Dendritic cell treated with granulocyte-macrophage colony-stimulating factor and Interleukin-4, amounts not matched to agents 40 ng/mL and 50 ng/mL, for 4 days (primary cell): ENCODE data around the gene SKI.
"Not testable (repeated sequence)": the region's sequence is repeated elsewhere in the genome, so short reads cannot be mapped to it uniquely, and the experiment has no call there.

Source experiments
- H3K27ac Mint-ChIP-seq: one replicate; pipeline ENCODE4 v1.8.0; 2022; ENCODE audit warnings: mild to moderate bottlenecking, mixed read lengths
- H3K27me3 Mint-ChIP-seq: one replicate; pipeline ENCODE4 v1.8.0; 2022; ENCODE audit warnings: mild to moderate bottlenecking, mixed read lengths
- H3K36me3 Mint-ChIP-seq: one replicate; pipeline ENCODE4 v1.8.0; 2022; ENCODE audit warnings: low read depth, mixed read lengths
- H3K4me1 Mint-ChIP-seq: one replicate; pipeline ENCODE4 v1.8.0; 2022; ENCODE audit warnings: low read depth, mixed read lengths
- H3K4me3 Mint-ChIP-seq: one replicate; pipeline ENCODE4 v1.8.0; 2022; ENCODE audit warnings: mild to moderate bottlenecking, moderate library complexity, mixed read lengths
- H3K9me3 Mint-ChIP-seq: one replicate; pipeline ENCODE4 v1.8.0; 2022; ENCODE audit warnings: mixed read lengths
- intact Hi-C: fragments of 100-400 bp; cut with micrococcal nuclease; formaldehyde crosslinking; loops from one replicate; pipeline ENCODE4 v1.15.0; 2022

The SKI gene

GRCh38 chr1:2233997-2234761 lies 6.1 kb downstream of the SKI start:
- peak overlapping the region; percentile 82 for H3K27ac Mint-ChIP-seq
- H3K9me3 Mint-ChIP-seq: no peaks in the 10 kb centered on the region
- H3K27me3 Mint-ChIP-seq: no peaks in the 10 kb centered on the region
- intact Hi-C loops: loop anchor here (5.0 kb wide), 3 partner anchors 37 to 78 kb away; no protein-coding TSS in a partner anchor
- H3K4me3 Mint-ChIP-seq: peak overlapping the region; percentile 95
- peaks cover 92% of the 10 kb centered on the region for H3K36me3 Mint-ChIP-seq
- peaks cover 94% of the 10 kb centered on the region for H3K4me1 Mint-ChIP-seq

GRCh38 chr1:2234762-2235113 lies 6.6 kb downstream of the SKI start:
- Mint-ChIP-seq H3K27me3 (peaks cover 2% of the 10 kb centered on the region), H3K9me3 (no peaks in the 10 kb centered on the region), H3K36me3 (peaks cover 92% of the 10 kb centered on the region), H3K4me1 (peaks cover 94% of the 10 kb centered on the region), H3K27ac (peak overlapping the region; percentile 82), H3K4me3 (peak overlapping the region; percentile 95)
- intact Hi-C loops: loop anchor here (5.0 kb wide), 3 partner anchors 37 to 78 kb away; no protein-coding TSS in a partner anchor

- Mint-ChIP-seq H3K4me1 (peaks cover 98% of the 10 kb centered on the region), H3K36me3 (peaks cover 92% of the 10 kb centered on the region), H3K27ac (peak overlapping the region; percentile 82), H3K27me3 (peaks cover 2% of the 10 kb centered on the region), H3K9me3 (no peaks in the 10 kb centered on the region), H3K4me3 (peak overlapping the region; percentile 52)
- intact Hi-C loops: no loop called here
Measured at GRCh38 chr1:2235300-2235998, 7.3 kb downstream of the SKI start.

- H3K9me3 Mint-ChIP-seq: no peaks in the 10 kb centered on the region
- H3K27me3 Mint-ChIP-seq: peaks cover 2% of the 10 kb centered on the region
- H3K4me1 Mint-ChIP-seq: peaks cover 97% of the 10 kb centered on the region
- no peak overlapping the region for H3K4me3 Mint-ChIP-seq
- peaks cover 92% of the 10 kb centered on the region for H3K36me3 Mint-ChIP-seq
- no peak overlapping the region for H3K27ac Mint-ChIP-seq
- intact Hi-C loops: no loop called here
Measured at GRCh38 chr1:2236695-2237677, 8.9 kb downstream of the SKI start.

- Mint-ChIP-seq H3K27ac (no peak overlapping the region), H3K36me3 (peaks cover 92% of the 10 kb centered on the region), H3K4me3 (peak overlapping the region; percentile 15), H3K27me3 (peaks cover 2% of the 10 kb centered on the region), H3K9me3 (no peaks in the 10 kb centered on the region), H3K4me1 (peaks cover 97% of the 10 kb centered on the region)
- intact Hi-C loops: no loop called here
Measured at GRCh38 chr1:2237773-2238172, 9.7 kb downstream of the SKI start.

- peaks cover 2% of the 10 kb centered on the region for H3K27me3 Mint-ChIP-seq
- intact Hi-C loops: no loop called here
- H3K36me3 Mint-ChIP-seq: peaks cover 92% of the 10 kb centered on the region
- no peak overlapping the region for H3K4me3 Mint-ChIP-seq
- no peaks in the 10 kb centered on the region for H3K9me3 Mint-ChIP-seq
- H3K27ac Mint-ChIP-seq: no peak overlapping the region
- H3K4me1 Mint-ChIP-seq: peaks cover 97% of the 10 kb centered on the region
Measured at GRCh38 chr1:2238361-2239012, 10.4 kb downstream of the SKI start.

- intact Hi-C loops: no loop called here
- Mint-ChIP-seq H3K27ac (peak overlapping the region; percentile 52), H3K36me3 (peaks cover 92% of the 10 kb centered on the region), H3K4me3 (no peak overlapping the region), H3K27me3 (peaks cover 2% of the 10 kb centered on the region), H3K4me1 (peaks cover 97% of the 10 kb centered on the region), H3K9me3 (no peaks in the 10 kb centered on the region)
Measured at GRCh38 chr1:2239013-2239370, 10.9 kb downstream of the SKI start.

- Mint-ChIP-seq H3K27me3 (peaks cover 2% of the 10 kb centered on the region), H3K9me3 (no peaks in the 10 kb centered on the region), H3K4me1 (peaks cover 94% of the 10 kb centered on the region), H3K27ac (peak overlapping the region; percentile 74), H3K4me3 (peak overlapping the region; percentile 51), H3K36me3 (peaks cover 89% of the 10 kb centered on the region)
- intact Hi-C loops: no loop called here
Measured at GRCh38 chr1:2239384-2239985, 11.4 kb downstream of the SKI start.

- Mint-ChIP-seq H3K4me1 (peaks cover 95% of the 10 kb centered on the region), H3K4me3 (peak overlapping the region; percentile 51), H3K27me3 (peaks cover 2% of the 10 kb centered on the region), H3K9me3 (no peaks in the 10 kb centered on the region), H3K36me3 (peaks cover 94% of the 10 kb centered on the region), H3K27ac (peak overlapping the region; percentile 74)
- intact Hi-C loops: no loop called here
Measured at GRCh38 chr1:2240270-2241156, 12.4 kb downstream of the SKI start.

- peaks cover 94% of the 10 kb centered on the region for H3K4me1 Mint-ChIP-seq
- H3K9me3 Mint-ChIP-seq: no peaks in the 10 kb centered on the region
- peaks cover 2% of the 10 kb centered on the region for H3K27me3 Mint-ChIP-seq
- H3K27ac Mint-ChIP-seq: no peak overlapping the region
- intact Hi-C loops: no loop called here
- peaks cover 84% of the 10 kb centered on the region for H3K36me3 Mint-ChIP-seq
- H3K4me3 Mint-ChIP-seq: no peak overlapping the region
Measured at GRCh38 chr1:2241820-2242219, 13.7 kb downstream of the SKI start.

- peaks cover 95% of the 10 kb centered on the region for H3K4me1 Mint-ChIP-seq
- peaks cover 71% of the 10 kb centered on the region for H3K36me3 Mint-ChIP-seq
- intact Hi-C loops: no loop called here
- H3K9me3 Mint-ChIP-seq: no peaks in the 10 kb centered on the region
- H3K27me3 Mint-ChIP-seq: peaks cover 2% of the 10 kb centered on the region
- no peak overlapping the region for H3K27ac Mint-ChIP-seq
- no peak overlapping the region for H3K4me3 Mint-ChIP-seq
Measured at GRCh38 chr1:2242814-2243725, 15.0 kb downstream of the SKI start.

- H3K27me3 Mint-ChIP-seq, H3K9me3 Mint-ChIP-seq: not testable (repeated sequence)
- peaks cover 96% of the 10 kb centered on the region for H3K4me1 Mint-ChIP-seq
- H3K36me3 Mint-ChIP-seq: peaks cover 32% of the 10 kb centered on the region
- intact Hi-C loops: loop anchor here (2.0 to 5.0 kb wide), 3 partner anchors 14 to 45 kb away; no protein-coding TSS in a partner anchor
- H3K27ac Mint-ChIP-seq: peak overlapping the region; percentile 89
- peak overlapping the region; percentile 72 for H3K4me3 Mint-ChIP-seq
Measured at GRCh38 chr1:2247045-2247394, 18.9 kb downstream of the SKI start.
